GM18870 (cell line): ENCODE measurements around the gene ADAMTS14.

Experiments
- ATAC-seq: cut with Tn5 transposase; IDR thresholded peaks from one replicate; pipeline ENCODE4 v1.9.1; 2021; ENCODE audit warnings: moderate library complexity; ENCODE audit not compliant: unreplicated experiment

Gene ADAMTS14

DNA sequence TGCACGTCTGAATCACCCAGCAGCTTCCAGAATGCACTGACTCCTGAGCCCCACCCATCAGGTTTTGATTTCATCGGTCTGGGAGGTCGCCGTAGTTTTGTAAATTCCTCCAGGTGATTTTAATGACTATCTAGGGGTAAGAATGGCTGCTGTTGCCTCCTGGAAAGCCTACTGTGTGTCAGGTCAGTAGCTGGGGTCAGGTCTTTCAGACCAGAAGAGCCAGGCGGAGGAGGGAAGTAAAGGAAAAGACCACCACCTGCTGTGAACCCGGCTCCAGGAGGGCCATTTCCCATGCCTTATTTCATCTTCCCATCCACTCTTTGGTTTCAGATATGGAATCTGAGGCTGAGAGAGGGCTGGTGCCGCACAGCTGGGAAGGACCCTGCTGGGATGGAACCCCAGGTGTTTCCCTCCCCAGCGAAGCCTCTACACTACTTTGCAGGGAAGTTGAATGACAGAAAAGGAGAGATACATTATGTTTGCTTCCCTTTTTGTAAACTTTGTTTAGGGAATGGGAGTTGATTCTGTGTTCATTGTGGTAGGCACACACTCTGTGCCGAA is 19.8 kb downstream of the ADAMTS14 start:
- ATAC-seq: no peak

- no peak for ATAC-seq
These were observed 21.5 kb downstream of the ADAMTS14 start for GRCh38 chr10:70693619-70694335.

GRCh38 chr10:70694418-70695141 is 22.3 kb downstream of the ADAMTS14 start:
- ATAC-seq: no peak

DNA sequence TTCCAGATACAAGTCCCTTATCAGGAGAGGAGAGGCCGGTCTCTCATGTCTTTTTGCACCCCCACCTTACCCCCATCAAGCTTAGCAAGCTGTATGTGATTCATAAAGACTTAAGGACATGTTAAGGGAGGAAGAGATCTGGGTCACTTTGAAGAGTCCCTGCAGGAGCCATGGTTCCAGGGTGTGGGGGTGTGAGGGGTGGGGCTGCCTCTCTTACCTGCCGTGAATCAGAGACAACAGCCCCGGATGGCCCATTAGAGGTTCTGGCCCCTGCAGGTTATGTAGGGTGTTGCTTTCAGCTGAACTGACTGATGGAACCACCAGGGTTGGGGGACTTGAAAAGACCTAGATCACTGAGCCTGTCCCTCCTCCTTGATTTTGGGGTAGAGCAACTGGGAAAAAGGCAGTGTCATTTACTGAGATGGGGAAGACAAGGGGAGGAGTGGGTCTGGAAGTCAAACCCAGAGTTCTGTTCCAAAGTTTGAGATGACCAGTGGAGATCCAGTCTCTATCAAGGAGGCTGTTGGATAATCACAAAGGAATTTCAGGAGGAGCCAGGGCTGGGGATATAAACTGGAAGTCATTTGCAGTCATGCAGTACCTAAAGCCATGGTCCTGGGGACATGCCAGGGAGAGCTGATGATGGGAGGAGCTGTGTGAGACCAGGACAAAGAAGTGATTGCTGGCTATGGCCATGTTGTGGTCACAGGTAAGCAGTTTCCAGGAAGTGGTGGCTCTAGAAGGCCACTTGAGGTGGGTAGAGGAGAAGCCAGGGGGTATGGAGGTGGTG is 23.1 kb downstream of the ADAMTS14 start:
- ATAC-seq: no peak

- no peak for ATAC-seq
These were observed 25.9 kb downstream of the ADAMTS14 start for GRCh38 chr10:70698211-70698610.

- no peak for ATAC-seq
These were observed 26.9 kb downstream of the ADAMTS14 start for GRCh38 chr10:70699063-70699658.

DNA sequence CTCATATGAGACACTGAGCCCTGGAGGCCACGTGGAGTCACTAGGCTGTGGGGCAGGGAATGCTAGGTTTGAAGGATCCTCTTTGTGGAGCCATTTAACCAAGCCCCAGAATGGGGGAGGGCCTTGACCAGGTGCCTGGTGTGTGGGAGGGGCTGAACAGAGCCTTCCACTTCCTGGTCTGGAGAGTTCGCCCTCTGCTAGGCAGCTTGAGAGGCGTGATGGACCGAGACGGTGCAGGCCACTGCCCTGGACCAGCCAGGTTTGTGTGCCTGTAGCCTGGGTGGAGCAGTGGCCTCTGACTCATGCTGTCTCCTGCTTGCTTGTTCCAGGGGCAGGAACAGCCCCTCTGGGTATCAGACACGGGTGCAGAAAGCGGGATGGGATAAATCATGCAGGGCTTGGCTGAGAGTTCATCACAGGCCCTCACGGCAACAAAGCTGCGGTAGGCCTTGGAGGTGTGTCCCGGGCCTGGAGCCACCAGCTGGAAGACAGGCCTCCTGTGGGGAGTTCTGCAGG is 27.4 kb downstream of the ADAMTS14 start:
- ATAC-seq: no peak

DNA sequence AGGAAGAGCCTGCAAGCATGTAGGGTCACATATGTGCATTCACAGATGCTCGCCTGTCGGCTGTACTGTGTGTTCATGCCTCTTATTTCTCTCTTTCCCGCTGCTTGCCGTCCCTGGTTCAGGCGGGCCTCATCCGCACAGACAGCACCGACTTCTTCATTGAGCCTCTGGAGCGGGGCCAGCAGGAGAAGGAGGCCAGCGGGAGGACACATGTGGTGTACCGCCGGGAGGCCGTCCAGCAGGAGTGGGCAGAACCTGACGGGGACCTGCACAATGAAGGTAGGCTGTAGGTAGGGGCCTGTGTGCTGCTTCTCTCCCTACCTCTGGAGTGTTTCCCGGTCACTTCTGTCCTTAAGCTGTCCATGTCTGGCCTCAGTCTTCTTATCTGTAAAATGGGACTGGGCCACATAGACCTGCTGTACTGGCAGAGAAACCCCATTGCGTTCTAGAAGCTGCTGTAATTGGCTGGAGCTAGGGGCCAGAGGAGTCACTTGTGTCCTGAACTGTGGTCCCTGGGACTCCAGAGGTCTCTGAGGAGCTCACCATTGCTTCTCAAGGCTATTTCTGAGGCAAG is 30.0 kb downstream of the ADAMTS14 start:
- ATAC-seq: no peak

DNA sequence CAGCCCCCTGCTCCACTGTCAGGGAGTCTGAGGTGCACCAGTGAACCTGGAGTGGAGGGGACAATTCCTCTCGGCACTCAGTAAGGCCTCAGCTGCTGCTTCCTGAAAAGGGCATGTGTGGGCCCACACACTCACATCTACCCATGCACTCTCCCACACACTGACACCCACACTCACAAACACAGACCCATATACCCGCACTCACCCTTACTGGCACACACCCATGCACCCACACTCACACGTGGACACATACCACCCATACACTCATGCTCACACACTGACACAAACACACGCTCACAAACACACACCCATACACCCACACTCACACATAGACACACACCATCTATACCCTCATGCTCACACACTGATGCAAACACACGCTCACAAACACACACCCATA is 31.9 kb downstream of the ADAMTS14 start:
- ATAC-seq: no peak

GRCh38 chr10:70705121-70705861 is 33.0 kb downstream of the ADAMTS14 start:
- no peak for ATAC-seq

DNA sequence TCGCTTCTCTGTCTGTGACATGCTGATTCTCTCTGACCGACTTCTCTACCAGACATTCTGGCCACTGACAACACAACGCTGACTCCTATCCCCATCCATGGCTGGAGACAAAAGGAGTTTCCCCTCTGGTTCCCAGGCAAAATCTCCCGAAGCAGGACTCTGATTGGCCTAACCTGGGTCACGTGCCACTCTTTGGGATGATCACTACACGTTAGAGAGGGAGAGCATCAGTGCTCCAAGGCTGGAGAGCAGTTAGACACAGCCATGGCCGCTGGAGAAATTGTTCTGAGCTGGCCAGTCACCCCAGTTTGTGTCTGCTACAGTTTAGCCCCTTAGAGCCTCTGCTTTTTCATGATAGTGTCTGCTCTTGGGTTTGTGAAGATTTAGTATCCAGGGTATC is 38.9 kb downstream of the ADAMTS14 start:
- no peak for ATAC-seq

DNA sequence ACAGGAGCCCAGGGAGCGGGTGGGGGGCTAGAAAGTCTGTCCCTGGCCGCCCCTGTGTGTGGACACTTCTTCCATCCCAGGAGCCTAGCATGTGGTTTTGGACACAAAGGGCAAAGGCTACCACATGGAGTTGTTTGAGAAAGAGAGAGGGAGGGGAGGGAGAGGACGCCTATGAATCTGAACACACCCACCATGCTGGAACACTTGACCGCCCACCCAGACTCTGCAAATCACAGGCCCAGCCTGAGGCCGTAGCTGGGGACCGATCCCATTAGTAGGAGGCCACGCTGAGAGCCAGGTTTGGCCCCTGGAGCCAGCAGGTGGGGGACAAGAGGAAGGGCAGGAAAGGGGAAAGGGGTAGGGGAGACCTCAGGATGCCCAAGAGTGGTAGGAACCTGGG is 39.6 kb downstream of the ADAMTS14 start:
- no peak for ATAC-seq

GRCh38 chr10:70714245-70714644 is 41.9 kb downstream of the ADAMTS14 start:
- ATAC-seq: no peak

DNA sequence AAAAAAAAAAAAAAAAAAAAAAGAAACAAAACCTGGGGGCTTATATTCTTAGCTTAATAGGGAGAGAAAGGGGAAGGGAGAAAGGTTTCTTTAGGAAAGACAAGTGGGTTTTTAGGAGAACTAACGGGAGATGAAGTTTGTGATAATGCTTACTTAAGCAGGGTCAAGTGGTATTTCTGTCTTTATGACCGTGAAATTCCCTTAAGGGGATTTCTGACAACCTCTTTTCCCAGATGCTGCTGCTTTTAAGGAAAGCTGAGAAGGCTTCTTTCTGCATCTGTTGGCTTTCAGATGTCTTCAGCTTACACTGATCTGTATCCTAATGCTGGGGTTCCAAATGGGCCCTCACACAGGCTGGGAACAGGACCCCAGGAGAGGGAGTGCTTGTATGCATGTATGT is 42.6 kb downstream of the ADAMTS14 start:
- ATAC-seq: no peak

- ATAC-seq: no peak
These were observed 43.8 kb downstream of the ADAMTS14 start for GRCh38 chr10:70715853-70716795.

DNA sequence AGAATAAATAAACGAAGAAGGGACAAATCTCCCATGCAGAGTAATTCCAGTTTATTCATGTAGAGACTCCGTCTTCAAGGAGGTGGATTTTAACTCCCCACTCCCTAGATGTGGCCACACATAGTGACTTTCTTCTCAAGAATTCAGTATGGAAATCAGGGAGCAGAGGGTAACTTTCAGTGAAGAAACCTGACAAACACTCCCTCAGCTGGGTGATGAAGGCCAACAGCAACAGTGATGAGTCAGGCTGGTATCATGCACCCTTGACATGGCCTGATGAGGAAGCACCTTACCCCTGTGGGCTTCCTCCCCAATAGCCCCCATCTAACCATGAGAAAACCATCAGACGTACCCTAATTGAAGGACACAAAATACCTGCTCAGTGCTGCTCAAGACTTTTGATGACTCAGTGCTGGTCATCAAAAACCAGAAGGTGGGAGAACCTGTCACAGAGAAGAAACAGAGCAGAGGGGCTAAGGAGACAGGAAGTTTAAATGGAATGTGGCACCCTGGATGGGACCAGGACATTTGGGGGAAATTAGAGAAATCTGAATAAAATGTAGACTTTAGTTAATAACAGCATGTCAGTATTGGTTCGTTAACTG is 50.6 kb downstream of the ADAMTS14 start:
- no peak for ATAC-seq

DNA sequence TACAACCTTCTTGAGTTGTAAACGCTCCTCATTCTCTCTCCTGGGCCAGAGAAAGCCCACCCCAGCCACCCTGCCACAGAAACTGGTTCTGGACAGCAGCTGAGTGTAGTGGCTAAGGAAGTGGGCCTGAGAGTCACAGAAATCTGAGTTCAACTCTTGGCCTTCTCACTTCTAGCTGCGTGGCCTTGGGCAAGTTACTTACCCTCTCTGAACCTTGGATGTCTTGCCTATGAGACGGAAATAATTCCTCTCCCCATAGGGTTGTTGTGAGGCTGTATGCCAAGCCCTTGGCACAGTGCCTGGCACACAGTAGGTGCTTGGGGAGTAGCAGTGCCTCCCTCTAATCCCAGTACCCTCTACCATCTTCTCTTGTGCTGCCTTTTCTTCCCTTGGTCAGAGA is 51.5 kb downstream of the ADAMTS14 start:
- ATAC-seq: no peak

GRCh38 chr10:70726909-70727495 is 54.7 kb downstream of the ADAMTS14 start:
- ATAC-seq: no peak
